Activated naive CD8-positive, alpha-beta T cell treated with anti-CD3 and anti-CD28 coated beads for 36 hours (primary cell): ENCODE measurements around the gene TOMM7. TPM values are rescaled to one million over a fixed set of nuclear protein-coding genes. Genes with fewer than 3 reads are reported as not detected.
"Not testable (repeated sequence)": the region's sequence is repeated elsewhere in the genome, so short reads cannot be mapped to it uniquely, and the experiment has no call there.

Experiments used
- DNase-seq: peaks from one replicate; pipeline ENCODE4 v3.0.0; 2021
- H3K27ac Mint-ChIP-seq: one replicate; pipeline ENCODE4 v1.8.0; 2022; ENCODE audit warnings: mild to moderate bottlenecking, moderate library complexity, mixed read lengths
- H3K27me3 Mint-ChIP-seq: one replicate; pipeline ENCODE4 v1.8.0; 2022; ENCODE audit warnings: mild to moderate bottlenecking, mixed read lengths
- H3K36me3 Mint-ChIP-seq: one replicate; pipeline ENCODE4 v1.8.0; 2021; ENCODE audit warnings: mild to moderate bottlenecking, mixed read lengths
- H3K4me1 Mint-ChIP-seq: one replicate; pipeline ENCODE4 v1.8.0; 2021; ENCODE audit warnings: mixed read lengths
- H3K4me3 Mint-ChIP-seq: one replicate; pipeline ENCODE4 v1.8.0; 2022; ENCODE audit warnings: mild to moderate bottlenecking, moderate library complexity, mixed read lengths
- H3K9me3 Mint-ChIP-seq: one replicate; pipeline ENCODE4 v1.8.0; 2022; ENCODE audit warnings: mixed read lengths
- total RNA-seq, 2 experiments: library from RNA; stranded (reverse); gene quantifications; one replicate each; pipeline ENCODE4 v1.2.3, GENCODE V29; 2021

TOMM7 gene
- total RNA-seq, 2 experiments from 2014 or later: 249 to 257 TPM

DNA sequence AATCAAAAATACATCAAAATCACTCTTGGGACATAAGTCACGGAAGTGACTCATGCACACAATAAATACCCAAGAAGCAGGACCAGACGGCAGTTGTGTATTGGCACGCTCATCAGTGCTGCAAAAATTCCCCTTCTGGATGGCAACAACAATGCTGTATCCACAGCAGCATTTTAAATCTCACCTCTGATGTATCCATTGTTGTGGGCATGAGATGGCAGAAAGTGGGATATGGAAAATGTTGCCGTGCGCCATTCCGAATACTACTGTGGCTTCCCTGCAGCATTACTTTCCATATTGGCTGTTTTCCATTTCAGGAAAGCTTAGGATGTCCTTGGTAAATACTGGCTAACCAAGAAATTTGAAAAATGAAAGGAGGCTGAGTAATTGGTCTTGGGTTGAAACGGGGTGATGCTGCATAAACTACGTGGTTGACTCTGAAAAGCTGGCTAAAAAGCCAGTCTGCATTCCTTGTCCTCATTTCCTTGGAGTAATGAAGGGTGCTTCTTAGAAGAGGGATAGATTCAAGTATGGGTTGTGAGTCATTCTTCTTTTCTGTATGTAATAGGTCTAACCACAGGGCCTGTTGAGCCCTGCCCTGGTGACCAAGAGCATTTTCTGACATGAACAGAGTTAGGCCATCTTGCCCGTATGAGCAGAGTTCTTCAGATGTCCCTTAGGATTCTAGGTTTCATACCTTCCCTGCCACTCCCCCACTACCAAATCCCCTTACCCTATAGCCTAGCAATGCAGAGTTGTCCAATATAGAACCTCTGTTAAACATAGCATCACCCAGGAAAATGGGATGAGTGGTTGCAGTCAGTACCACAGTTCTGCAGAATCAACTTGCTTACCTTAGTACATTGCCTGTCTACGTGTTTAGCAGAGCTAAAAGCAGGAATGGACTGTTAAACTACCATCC, 36.3 kb upstream of the TOMM7 start:
- Mint-ChIP-seq H3K27ac (peak overlapping the region; percentile 64), H3K4me1 (peaks cover 49% of the 10 kb centered on the region), H3K36me3 (peaks cover 79% of the 10 kb centered on the region), H3K27me3 (no peaks in the 10 kb centered on the region), H3K9me3 (no peaks in the 10 kb centered on the region), H3K4me3 (peak overlapping the region; percentile 48)
- no peak for DNase-seq

DNA sequence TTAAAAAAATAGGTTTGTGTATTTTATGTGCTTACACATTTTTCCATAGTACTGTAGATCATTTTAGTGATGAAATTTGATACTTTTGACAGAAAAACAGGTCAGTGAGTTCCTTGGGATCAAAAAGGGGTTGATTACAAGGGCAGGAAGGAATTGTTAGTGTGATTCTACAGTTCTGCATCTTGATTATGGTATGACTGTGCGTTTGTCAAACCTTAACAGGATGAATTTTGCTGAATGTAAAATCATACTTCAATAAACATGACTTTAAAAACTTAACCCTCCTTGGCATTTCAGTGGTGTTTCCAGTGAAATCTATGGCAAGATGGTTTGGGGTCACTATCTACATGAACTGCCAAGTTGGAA, 35.6 kb upstream of the TOMM7 start:
- H3K9me3 Mint-ChIP-seq: no peaks in the 10 kb centered on the region
- H3K27ac Mint-ChIP-seq: peak overlapping the region; percentile 64
- peaks cover 73% of the 10 kb centered on the region for H3K36me3 Mint-ChIP-seq
- DNase-seq: no peak
- H3K4me1 Mint-ChIP-seq: peaks cover 52% of the 10 kb centered on the region
- H3K4me3 Mint-ChIP-seq: peak overlapping the region; percentile 48
- no peaks in the 10 kb centered on the region for H3K27me3 Mint-ChIP-seq

DNA sequence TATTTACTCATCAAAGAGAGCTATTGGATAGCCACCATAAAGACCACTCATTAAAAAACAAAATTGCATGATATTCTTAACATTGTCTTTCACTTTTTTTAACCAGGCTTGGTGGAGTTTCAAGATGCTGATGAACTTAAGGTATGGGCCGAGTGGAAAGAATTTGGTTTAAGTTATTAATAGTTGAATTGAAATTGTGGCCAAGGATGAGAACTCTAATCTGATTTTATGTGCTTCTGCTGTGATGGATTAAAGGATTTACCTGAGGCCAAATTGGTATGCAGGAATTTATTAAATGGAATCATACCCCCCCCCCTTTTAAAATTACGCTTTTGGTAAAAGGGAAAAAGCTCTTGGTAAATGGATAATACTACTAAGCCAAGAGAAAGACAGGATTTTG, 33.8 kb upstream of the TOMM7 start:
- peak overlapping the region; percentile 83 for H3K27ac Mint-ChIP-seq
- H3K9me3 Mint-ChIP-seq: no peaks in the 10 kb centered on the region
- no peak for DNase-seq
- H3K4me1 Mint-ChIP-seq: peaks cover 53% of the 10 kb centered on the region
- H3K36me3 Mint-ChIP-seq: peaks cover 64% of the 10 kb centered on the region
- peak overlapping the region; percentile 95 for H3K4me3 Mint-ChIP-seq
- no peaks in the 10 kb centered on the region for H3K27me3 Mint-ChIP-seq

DNA sequence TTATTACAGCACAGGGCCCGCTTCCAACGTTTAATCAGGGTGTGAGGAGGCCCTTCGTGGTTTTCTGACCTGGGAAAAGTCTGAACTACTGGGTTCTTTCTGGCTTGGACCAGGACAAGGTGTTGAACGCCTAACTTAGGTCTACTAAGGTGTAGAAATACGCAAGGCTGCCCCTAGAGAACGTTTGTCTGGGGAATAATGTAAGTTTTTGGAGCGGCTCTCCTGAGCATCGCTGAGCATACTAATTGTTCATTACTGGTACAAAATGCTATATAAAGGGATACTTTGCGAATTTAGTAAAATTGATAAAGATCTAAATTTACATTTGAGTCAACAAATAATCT, 32.4 kb upstream of the TOMM7 start:
- H3K27ac Mint-ChIP-seq: peak overlapping the region; percentile 97
- no peak for DNase-seq

DNA sequence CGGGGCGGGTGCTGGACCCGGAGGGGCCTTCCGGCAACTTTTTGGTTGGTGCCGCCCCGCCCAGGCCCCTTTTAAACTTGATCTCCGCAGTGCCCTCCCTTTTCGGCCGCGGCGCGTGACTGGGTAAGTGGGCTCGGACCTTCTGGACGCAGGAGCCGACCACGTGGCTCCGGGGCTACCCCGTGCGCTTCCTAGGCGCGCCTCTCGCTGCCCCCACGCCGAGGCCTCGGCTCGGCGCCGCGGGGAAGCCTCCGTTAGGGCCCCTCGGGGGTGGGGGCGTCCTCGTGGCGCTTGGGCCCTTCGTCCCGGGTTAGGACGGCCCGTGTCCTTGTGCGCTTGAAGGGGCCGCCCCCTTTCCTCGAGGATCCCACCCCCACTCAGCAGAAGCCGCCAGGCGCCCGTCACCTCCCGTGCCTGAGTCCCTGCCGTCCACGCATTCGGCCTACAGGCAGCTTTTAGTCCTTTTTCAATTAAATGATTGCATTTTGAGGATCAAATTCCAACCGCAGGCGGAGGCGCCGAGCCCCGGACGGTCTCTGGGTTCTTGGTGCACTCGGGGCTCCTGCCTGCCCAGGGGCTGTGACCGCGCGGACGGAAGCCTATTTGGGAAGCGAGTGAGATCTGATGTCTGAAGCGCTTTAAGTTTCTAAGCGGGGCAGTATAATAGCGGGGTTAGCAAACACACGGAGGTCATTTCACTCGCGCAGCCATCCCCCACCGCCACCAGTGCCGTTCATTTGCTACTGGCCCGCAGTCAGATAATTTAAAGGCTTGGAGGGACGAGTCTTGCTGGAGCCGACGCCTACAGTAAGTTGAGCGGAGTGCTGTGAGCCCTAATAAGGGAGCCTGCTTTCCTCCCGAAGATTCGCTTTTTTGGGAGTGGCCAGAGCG, 31.8 kb upstream of the TOMM7 start:
- H3K4me1 Mint-ChIP-seq: peaks cover 35% of the 10 kb centered on the region
- no peaks in the 10 kb centered on the region for H3K9me3 Mint-ChIP-seq
- peak overlapping the region; percentile 97 for H3K27ac Mint-ChIP-seq
- peaks cover 46% of the 10 kb centered on the region for H3K36me3 Mint-ChIP-seq
- no peaks in the 10 kb centered on the region for H3K27me3 Mint-ChIP-seq
- peak overlapping the region; percentile 95 for H3K4me3 Mint-ChIP-seq
- peak; percentile 87 for DNase-seq

More for the DNA sequence above, 32.4 kb upstream of the TOMM7 start:
- Mint-ChIP-seq H3K9me3 (no peaks in the 10 kb centered on the region), H3K36me3 (peaks cover 51% of the 10 kb centered on the region), H3K4me1 (peaks cover 40% of the 10 kb centered on the region), H3K27me3 (no peaks in the 10 kb centered on the region), H3K4me3 (peak overlapping the region; percentile 95)

DNA sequence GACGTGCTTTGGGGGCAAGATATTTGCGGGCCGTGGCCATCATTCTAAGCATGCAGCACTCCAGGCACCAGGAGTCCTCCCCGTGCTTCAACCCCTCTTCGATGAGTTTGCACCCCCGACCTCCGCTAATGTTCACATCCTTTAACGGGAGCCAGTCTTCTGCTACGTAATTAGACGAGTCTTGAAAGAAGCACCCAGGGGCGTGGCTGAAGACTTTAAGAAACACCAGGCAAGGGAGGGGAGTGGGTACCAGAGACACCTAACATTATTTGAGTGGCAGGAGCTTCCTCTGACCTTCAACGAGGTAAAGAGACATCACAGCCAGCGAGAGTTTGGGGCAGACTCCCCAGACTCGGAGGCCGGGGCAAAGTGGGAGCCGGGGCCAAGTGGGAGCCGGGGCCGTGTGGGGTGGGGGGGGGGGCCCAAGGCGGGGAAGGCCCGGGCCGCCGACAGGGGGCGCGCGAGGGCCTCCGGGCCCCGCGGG, 31.1 kb upstream of the TOMM7 start:
- Mint-ChIP-seq H3K36me3 (peaks cover 40% of the 10 kb centered on the region), H3K27ac (peak overlapping the region; percentile 98), H3K9me3 (no peaks in the 10 kb centered on the region), H3K27me3 (no peaks in the 10 kb centered on the region), H3K4me3 (peak overlapping the region; percentile 92), H3K4me1 (peaks cover 30% of the 10 kb centered on the region)
- DNase-seq: no peak

DNA sequence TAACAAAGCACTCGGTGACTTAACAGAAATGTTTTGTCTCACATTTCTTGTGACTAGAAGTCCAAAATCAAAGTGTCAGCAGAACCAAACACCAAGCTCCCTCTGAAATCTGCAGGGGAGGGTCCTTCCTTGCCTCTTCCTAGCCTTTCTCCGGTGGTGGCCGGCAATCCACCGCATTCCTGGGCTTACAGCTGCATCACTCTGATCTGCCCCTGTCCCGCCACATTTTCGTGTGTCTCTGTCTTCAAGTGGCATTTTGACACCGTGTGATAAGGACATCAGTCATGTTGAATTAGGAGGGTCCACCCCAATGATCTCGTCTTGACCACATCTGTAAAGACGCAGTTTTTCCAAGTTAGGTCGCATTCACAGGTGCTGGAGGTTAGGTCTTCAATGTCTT, 30.5 kb upstream of the TOMM7 start:
- Mint-ChIP-seq H3K9me3 (no peaks in the 10 kb centered on the region), H3K36me3 (peaks cover 34% of the 10 kb centered on the region), H3K27ac (peak overlapping the region; percentile 98), H3K27me3 (no peaks in the 10 kb centered on the region), H3K4me3 (no peak overlapping the region), H3K4me1 (peaks cover 24% of the 10 kb centered on the region)
- no peak for DNase-seq

DNA sequence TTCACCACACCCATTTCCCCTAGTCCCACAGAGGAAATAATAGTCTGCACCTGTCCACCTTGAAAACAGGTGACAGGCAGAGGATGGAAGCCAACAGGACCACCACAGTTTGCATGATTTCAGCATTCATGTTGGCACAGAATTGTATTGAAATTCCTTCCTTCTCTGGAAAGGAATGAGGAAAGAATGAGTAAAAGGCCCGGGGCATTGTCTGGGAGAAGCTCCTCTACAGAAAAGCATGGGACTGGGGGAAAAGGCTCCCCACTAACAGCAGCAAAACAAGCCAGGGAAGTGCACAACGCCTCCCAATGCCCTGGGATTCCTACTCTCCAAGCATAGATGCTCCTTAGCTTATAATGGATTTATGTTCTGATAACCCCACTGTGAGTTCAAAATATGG, 28.5 kb upstream of the TOMM7 start:
- peaks cover 12% of the 10 kb centered on the region for H3K4me1 Mint-ChIP-seq
- H3K9me3 Mint-ChIP-seq: no peaks in the 10 kb centered on the region
- no peak overlapping the region for H3K27ac Mint-ChIP-seq
- no peak overlapping the region for H3K4me3 Mint-ChIP-seq
- peaks cover 17% of the 10 kb centered on the region for H3K36me3 Mint-ChIP-seq
- H3K27me3 Mint-ChIP-seq: no peaks in the 10 kb centered on the region
- no peak for DNase-seq

DNA sequence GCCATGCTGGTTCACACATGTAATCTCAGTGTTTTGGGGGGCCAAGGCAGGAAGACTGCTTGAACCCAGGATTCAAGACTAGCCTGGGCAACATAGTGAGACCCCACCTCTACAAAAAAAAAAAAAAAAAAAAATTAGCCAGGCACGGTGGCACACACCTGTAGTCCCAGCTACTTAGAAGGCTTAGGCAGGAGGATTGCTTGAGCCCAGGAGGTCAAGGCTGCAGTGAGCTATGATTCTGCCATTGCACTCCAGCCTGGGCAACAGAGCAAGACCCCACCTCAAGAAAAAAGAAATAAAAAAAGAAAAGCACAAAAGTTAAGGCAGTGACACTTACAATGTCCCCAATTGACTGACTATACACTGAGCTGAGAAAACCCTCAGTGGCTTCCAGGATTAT, 27.7 kb upstream of the TOMM7 start:
- DNase-seq, H3K27ac Mint-ChIP-seq, H3K4me3 Mint-ChIP-seq, H3K4me1 Mint-ChIP-seq, H3K27me3 Mint-ChIP-seq, H3K9me3 Mint-ChIP-seq: not testable (repeated sequence)
- peaks cover 11% of the 10 kb centered on the region for H3K36me3 Mint-ChIP-seq

DNA sequence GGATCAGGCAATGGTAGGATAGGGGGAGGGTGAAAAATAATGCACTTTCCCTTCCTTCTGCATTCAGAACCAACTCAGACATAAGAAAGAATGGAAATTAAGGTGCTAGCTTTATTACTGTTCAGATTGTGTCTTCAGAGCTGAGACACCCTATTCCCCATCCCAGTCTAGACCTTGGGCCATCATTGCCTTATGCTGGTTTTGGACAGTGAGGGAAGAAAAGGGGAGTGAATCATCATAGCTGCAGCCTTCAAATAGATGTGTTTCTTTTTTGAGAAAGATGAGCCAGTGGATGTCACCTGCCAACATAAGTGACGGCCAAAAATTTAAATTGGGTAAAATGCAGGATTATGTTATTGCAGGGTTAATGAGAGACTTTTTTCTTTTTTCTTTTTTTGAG, 27.0 kb upstream of the TOMM7 start:
- Mint-ChIP-seq H3K4me1 (peaks cover 8% of the 10 kb centered on the region), H3K36me3 (peaks cover 4% of the 10 kb centered on the region), H3K4me3 (no peak overlapping the region), H3K27ac (no peak overlapping the region), H3K9me3 (no peaks in the 10 kb centered on the region), H3K27me3 (no peaks in the 10 kb centered on the region)
- no peak for DNase-seq

DNA sequence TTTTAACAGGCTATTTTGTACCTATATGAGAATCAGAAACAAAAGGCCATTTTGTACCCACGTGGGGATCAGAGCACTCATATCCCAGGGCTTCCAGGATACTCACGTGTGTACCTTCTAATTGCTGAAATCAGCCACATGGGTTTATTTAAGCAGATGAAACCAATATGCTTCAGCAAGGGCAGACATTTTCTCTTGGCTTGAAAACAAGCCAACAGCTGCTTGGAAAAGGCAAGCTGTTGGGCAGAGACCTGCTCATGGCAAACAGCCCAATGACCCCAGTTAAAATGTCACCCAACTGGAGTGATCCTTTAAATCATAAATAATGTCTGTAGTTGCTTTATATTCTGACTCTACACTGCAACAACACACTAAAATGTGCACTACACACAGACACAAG, 26.5 kb upstream of the TOMM7 start:
- no peak overlapping the region for H3K4me3 Mint-ChIP-seq
- H3K36me3 Mint-ChIP-seq: no peaks in the 10 kb centered on the region
- no peaks in the 10 kb centered on the region for H3K9me3 Mint-ChIP-seq
- no peak overlapping the region for H3K27ac Mint-ChIP-seq
- H3K4me1 Mint-ChIP-seq: peaks cover 8% of the 10 kb centered on the region
- DNase-seq: no peak
- no peaks in the 10 kb centered on the region for H3K27me3 Mint-ChIP-seq

DNA sequence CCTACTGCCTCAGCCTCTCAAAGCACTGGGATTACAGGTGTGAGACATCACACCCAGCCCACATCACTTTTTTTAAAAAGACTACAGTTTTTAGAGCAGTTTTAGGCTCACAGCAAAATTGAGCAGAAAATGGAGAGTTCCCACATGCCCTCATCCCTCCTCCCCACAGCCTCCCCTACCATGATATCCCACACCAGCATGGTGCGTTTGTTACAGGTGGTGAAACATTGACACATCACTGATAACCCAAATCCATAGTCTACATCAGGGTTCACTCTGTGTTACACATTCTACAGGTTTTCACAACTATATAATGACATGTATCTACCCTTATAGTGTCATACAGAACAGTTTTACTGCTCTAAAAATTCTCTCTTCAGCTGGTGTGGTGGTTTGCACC, 24.3 kb upstream of the TOMM7 start:
- H3K27me3 Mint-ChIP-seq: no peaks in the 10 kb centered on the region
- DNase-seq: no peak
- no peaks in the 10 kb centered on the region for H3K36me3 Mint-ChIP-seq
- H3K27ac Mint-ChIP-seq: no peak overlapping the region
- no peak overlapping the region for H3K4me3 Mint-ChIP-seq
- H3K9me3 Mint-ChIP-seq: no peaks in the 10 kb centered on the region
- H3K4me1 Mint-ChIP-seq: no peaks in the 10 kb centered on the region

DNA sequence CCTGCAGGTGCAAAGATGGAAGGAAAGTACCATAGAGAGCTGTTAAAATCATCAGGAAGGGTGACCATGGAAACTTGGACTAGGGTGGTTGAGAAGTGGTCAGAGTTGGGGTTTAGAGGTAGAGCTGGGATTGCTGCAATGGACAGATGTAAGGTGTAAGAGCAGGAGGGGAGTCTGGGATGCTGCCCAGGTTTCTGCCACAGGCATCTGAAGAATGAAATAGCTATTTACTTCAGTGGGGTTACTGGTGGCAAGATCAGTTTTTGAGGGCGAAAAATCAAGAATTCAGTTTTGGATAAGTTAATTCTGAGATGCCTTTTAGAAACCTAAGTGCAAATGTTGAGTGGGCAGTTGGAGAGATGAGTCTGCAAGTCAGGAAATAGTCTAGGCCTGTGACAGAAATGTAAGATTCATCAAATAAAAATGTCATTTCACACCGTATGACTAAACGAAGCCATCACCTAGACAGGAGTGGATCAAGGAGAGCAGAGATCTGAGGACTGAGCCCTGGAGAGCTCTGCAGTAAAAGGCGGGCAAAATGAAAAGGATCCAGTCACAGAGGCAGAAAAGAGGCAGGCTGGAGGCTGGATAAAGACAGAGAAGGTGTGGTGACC, 22.7 kb upstream of the TOMM7 start:
- Mint-ChIP-seq H3K27ac (no peak overlapping the region), H3K4me1 (no peaks in the 10 kb centered on the region), H3K9me3 (no peaks in the 10 kb centered on the region), H3K4me3 (no peak overlapping the region), H3K27me3 (no peaks in the 10 kb centered on the region), H3K36me3 (no peaks in the 10 kb centered on the region)
- no peak for DNase-seq

DNA sequence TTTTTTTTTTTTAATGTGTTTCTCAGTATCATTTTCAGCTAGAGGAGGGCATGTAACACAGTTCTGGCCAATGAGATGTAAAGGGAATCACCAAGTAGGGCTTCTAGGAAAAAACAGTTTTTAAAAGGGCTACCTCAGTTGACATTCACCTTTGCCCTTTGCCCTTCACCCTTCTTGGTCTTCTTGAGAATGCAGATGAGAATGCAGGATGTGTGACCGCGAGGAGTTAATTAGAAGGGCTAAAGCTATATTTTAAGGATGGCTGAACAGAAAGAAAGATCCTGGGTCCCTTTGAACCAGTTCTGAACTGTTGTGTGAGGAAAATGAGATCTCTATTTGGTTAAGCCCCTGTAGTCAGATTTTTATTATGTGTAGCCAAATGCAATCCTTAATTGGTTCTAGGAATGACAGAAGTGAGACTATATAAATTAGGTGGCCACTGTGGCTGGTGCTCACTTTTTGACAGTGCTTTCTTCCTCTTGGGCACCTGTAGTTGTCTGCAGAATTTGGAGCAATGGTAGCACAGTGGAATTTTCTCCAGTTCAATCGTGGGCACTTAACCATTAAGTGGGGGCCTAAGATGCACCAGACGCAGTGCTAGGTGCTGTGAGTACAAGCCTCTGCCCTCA, 21.1 kb upstream of the TOMM7 start:
- no peak overlapping the region for H3K4me3 Mint-ChIP-seq
- no peak for DNase-seq
- H3K36me3 Mint-ChIP-seq: no peaks in the 10 kb centered on the region
- no peaks in the 10 kb centered on the region for H3K9me3 Mint-ChIP-seq
- H3K27ac Mint-ChIP-seq: no peak overlapping the region
- no peaks in the 10 kb centered on the region for H3K4me1 Mint-ChIP-seq
- peaks cover 3% of the 10 kb centered on the region for H3K27me3 Mint-ChIP-seq

DNA sequence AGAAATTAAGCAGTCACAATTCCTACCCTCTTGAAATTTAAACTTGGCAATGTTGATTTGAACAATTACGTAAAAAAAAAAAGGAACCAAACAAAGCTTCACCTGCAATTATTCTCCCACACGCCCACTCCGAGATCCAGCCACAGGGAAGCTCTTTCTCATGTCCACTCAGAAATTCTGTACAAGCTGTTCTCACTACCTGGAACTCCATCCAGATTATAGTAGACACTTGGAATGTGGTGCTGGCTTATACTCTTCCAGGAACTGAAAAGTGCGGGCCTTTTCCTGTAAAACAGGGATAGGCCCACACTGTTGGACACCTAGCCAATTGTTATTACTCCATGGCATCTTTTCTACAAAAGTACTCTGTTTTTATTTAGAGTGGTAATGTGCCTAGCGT, 20.3 kb upstream of the TOMM7 start:
- DNase-seq: no peak
- H3K4me3 Mint-ChIP-seq: no peak overlapping the region
- H3K4me1 Mint-ChIP-seq: no peaks in the 10 kb centered on the region
- H3K27ac Mint-ChIP-seq: no peak overlapping the region
- peaks cover 7% of the 10 kb centered on the region for H3K27me3 Mint-ChIP-seq
- no peaks in the 10 kb centered on the region for H3K36me3 Mint-ChIP-seq
- H3K9me3 Mint-ChIP-seq: no peaks in the 10 kb centered on the region
